Gastrocnemius medialis (tissue), 4 donors: ENCODE data around the gene ANAPC1.
"Not testable (repeated sequence)": the region's sequence is repeated elsewhere in the genome, so short reads cannot be mapped to it uniquely, and the experiment has no call there.

Experiments
- CTCF ChIP-seq, 5 experiments: fragments of 450-650 bp in 3 of 5; fragments of 200-600 bp in 2 of 5; sonication (generic) in 2 of 5; IDR thresholded peaks in 4 of 5; conservative IDR thresholded peaks in 1 of 5; 1 replicate in 4 of 5; 2 replicates in 1 of 5; pipeline ENCODE4 v1.5.1; 2016 to 2019; ENCODE audit warnings: antibody characterized with exemption in 5 of 5, mild to moderate bottlenecking in 3 of 5, moderate library complexity in 3 of 5
- POLR2A ChIP-seq, 2 donors: fragments of 450-650 bp; IDR thresholded peaks; one replicate each; pipeline ENCODE4 v1.6.1; 2017; ENCODE audit warnings: antibody characterized with exemption in 2 of 2, mild to moderate bottlenecking in 2 of 2, moderate library complexity in 2 of 2

- TF ChIP-seq POLR2A (IDR thresholded peaks at IDR 0.05); CTCF (IDR thresholded peaks at IDR 0.05 in 4 of 5, conservative IDR thresholded peaks at IDR 0.05 in 1 of 5): not testable (repeated sequence)
Measured at GRCh38 chr2:111752533-111752932, 131.5 kb downstream of the ANAPC1 start.
